ENCODE results near the gene MLLT10.

Gene MLLT10

GRCh38 chr10:21650353-21650752 lies 116.3 kb downstream of the MLLT10 start:
- DNase-seq: no peak

GRCh38 chr10:21655236-21655635 lies 121.2 kb downstream of the MLLT10 start:
- DNase-seq: no peak

GRCh38 chr10:21655687-21656086 lies 121.7 kb downstream of the MLLT10 start:
- DNase-seq: no peak

- DNase-seq: no peak
Measured at GRCh38 chr10:21661087-21661486, 127.1 kb downstream of the MLLT10 start.

- DNase-seq: no peak
Measured at GRCh38 chr10:21661935-21662334, 127.9 kb downstream of the MLLT10 start.

- no peak for DNase-seq
Measured at GRCh38 chr10:21662635-21663034, 128.6 kb downstream of the MLLT10 start.

- DNase-seq: no peak
Measured at GRCh38 chr10:21668831-21669230, 134.8 kb downstream of the MLLT10 start.

GRCh38 chr10:21670391-21670790 lies 136.4 kb downstream of the MLLT10 start:
- DNase-seq: no peak

GRCh38 chr10:21673668-21674067 lies 139.6 kb downstream of the MLLT10 start:
- no peak for DNase-seq

GRCh38 chr10:21675157-21675796 lies 141.2 kb downstream of the MLLT10 start:
- peak; percentile 6 for DNase-seq

- DNase-seq: no peak
Measured at GRCh38 chr10:21677551-21677950, 143.5 kb downstream of the MLLT10 start.

GRCh38 chr10:21681156-21681555 lies 147.1 kb downstream of the MLLT10 start:
- no peak for DNase-seq

GRCh38 chr10:21687266-21688008 lies 153.4 kb downstream of the MLLT10 start:
- no peak for DNase-seq

- DNase-seq: no peak
Measured at GRCh38 chr10:21688009-21688332, 153.9 kb downstream of the MLLT10 start.

GRCh38 chr10:21688870-21689269 lies 154.8 kb downstream of the MLLT10 start:
- DNase-seq: no peak

- no peak for DNase-seq
Measured at GRCh38 chr10:21689881-21690280, 155.8 kb downstream of the MLLT10 start.

- no peak for DNase-seq
Measured at GRCh38 chr10:21692916-21693315, 158.9 kb downstream of the MLLT10 start.

- no peak for DNase-seq
Measured at GRCh38 chr10:21693418-21693817, 159.4 kb downstream of the MLLT10 start.

- DNase-seq: no peak
Measured at GRCh38 chr10:21694631-21695030, 160.6 kb downstream of the MLLT10 start.

- DNase-seq: no peak
Measured at GRCh38 chr10:21696302-21696701, 162.3 kb downstream of the MLLT10 start.

GRCh38 chr10:21699575-21699974 lies 165.5 kb downstream of the MLLT10 start:
- no peak for DNase-seq

GRCh38 chr10:21700474-21700873 lies 166.4 kb downstream of the MLLT10 start:
- DNase-seq: no peak

- DNase-seq: no peak
Measured at GRCh38 chr10:21702633-21703111, 168.6 kb downstream of the MLLT10 start.

GRCh38 chr10:21705142-21705827 lies 171.3 kb downstream of the MLLT10 start:
- DNase-seq: no peak

All from NCI-H2029 treated with DMSO at 0.1 percent for 48 hours (cell line).